Stimulated activated effector memory CD8-positive, alpha-beta T cell treated with anti-CD3 and anti-CD28 coated beads, Interleukin-12 subunit alpha, Interleukin-12 subunit beta, amount 100 ng/mL, for 72 hours (primary cell): ENCODE measurements around the gene SRC.

Source experiments
- ATAC-seq: fragments of 150-1000 bp; cut with Tn5 transposase; 2 replicates; pipeline ENCODE4 v1.10.0; 2021
- DNase-seq, 2 donors: peaks; one replicate each; pipeline ENCODE4 v3.0.0; 2021 to 2022; ENCODE audit warnings: low spot score in 2 of 2
- H3K27ac Mint-ChIP-seq: one replicate; pipeline ENCODE4 v1.8.0; 2022; ENCODE audit warnings: mild to moderate bottlenecking, mixed read lengths
- H3K36me3 Mint-ChIP-seq: one replicate; pipeline ENCODE4 v1.8.0; 2022; ENCODE audit warnings: mild to moderate bottlenecking, mixed read lengths
- H3K4me1 Mint-ChIP-seq: one replicate; pipeline ENCODE4 v1.8.0; 2022; ENCODE audit warnings: mixed read lengths
- H3K4me3 Mint-ChIP-seq: one replicate; pipeline ENCODE4 v1.8.0; 2022; ENCODE audit warnings: mild to moderate bottlenecking, mixed read lengths
- H3K9me3 Mint-ChIP-seq: one replicate; pipeline ENCODE4 v1.8.0; 2022; ENCODE audit warnings: mixed read lengths

SRC gene

DNA sequence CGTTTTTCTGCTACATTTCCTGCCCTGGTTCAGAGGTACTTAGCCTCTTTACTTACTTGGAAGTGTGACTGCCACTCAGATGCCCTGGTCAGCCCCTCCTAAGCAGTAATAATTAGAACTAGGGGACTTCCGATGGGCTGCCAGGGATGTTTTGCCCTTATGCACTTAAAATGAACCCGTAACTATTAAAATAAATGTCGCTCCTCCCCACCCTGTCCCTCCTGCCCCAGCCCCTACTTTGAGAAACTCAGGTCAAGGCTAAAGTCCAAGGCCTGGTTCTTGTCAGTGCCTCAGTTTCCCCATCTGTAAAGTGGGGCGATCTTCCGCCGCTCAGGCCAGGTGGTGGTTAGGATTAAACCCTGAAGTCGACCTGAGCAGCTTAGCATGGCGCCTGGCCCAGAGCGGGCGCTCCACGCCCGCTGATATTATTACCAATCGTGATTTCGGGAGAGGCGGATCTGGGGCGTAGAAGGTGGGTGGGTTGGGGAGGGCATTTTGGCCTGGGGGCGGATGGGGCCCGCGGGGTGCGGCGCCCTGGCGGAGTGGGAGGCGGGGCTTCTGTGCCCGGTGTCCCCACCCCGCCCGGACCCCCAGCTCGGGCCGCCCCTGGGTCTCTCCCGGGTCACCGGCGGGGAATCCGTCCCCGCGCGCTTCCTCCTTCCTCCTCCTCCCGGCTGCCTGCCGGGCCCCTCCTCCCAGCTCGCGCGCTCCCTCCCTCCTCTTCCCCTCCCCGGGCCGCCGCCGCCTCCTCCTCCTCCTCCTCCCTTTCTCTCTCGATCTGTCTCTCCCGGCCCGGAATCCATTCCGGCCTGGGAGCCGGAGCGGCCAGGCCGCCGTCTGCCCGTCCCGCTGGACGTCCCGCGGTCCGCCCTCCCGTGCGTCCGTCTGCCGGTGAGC lies at the start of gene SRC:
Gene SRC (plus strand): TSS at position 802 of the 897 bp plus-strand sequence. CDS start 38,014 bp downstream, outside the sequence.
- Mint-ChIP-seq H3K27ac (peak within 1 kb of the TSS; percentile 76), H3K9me3 (no peaks in the 10 kb centered on the region), H3K36me3 (peaks cover 6% of the 10 kb centered on the region), H3K4me3 (peak within 1 kb of the TSS; percentile 65), H3K4me1 (peaks cover 51% of the 10 kb centered on the region)
- DNase-seq, result peak; percentile 37 to 69
- peak; percentile 52 for ATAC-seq

DNA sequence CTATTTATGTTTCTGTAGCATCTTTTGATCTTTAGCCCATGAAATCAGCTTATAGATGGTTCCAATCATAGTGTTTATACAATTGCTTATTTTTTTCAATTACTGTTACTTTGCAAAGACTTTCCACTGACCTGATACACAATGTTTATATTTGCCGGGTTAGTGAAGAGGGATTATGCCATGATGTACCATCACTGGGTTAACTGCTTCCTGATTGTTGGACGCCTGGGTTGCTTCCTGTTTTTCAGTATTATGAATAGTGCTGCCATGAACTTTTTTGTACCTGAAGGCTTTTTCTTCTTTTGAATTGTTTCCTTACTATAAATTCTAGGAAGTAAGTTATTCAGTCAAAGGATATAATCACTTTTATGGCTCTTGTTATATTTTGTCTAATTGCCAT lies 49.6 kb upstream of the SRC start:
- Mint-ChIP-seq H3K27ac (no peak overlapping the region), H3K4me3 (no peak overlapping the region), H3K4me1 (peaks cover 61% of the 10 kb centered on the region), H3K36me3 (peaks cover 58% of the 10 kb centered on the region), H3K9me3 (no peaks in the 10 kb centered on the region)
- ATAC-seq (no peak), DNase-seq (no peak)

GRCh38 chr20:37297066-37297736 lies 48.7 kb upstream of the SRC start:
- H3K9me3 Mint-ChIP-seq, result no peaks in the 10 kb centered on the region
- peaks cover 55% of the 10 kb centered on the region for H3K4me1 Mint-ChIP-seq
- ATAC-seq (no peak), DNase-seq (no peak)
- peaks cover 60% of the 10 kb centered on the region for H3K36me3 Mint-ChIP-seq
- H3K27ac Mint-ChIP-seq, result no peak overlapping the region
- no peak overlapping the region for H3K4me3 Mint-ChIP-seq

DNA sequence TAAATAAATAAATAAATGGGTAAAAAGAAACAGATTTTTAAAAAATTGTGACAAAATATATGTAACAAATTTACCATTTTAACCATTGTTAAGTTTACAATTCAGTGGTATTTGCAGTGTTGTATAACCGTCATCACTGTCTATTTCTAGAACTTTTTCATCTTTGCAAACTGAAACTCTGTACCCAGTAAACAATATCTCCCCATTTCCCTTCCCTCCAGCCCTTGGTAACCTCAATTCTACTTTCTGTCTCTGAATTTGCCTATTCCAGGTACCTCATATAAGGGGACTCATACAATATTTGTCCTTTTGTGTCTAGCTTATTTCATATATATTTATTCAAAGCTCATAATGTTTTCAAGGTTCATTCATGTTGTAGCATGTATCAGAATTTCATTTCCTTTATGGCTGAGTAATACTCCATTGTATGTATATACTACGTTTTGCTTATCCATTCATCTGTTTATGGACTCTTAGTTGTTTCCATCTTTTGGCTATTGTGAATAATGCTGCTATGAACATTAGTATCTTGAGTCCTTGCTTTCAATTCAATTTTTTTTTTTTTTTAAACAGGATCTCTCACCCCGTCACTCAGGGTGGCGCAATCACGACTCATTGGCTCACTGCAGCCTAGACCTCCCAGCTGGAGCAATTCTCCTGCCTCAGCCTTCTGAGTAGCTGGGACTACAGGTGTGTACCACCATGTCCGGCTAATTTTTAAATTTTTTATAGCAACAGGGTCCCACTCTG lies 47.6 kb upstream of the SRC start:
- Mint-ChIP-seq H3K9me3 (no peaks in the 10 kb centered on the region), H3K36me3 (peaks cover 62% of the 10 kb centered on the region), H3K4me1 (peaks cover 46% of the 10 kb centered on the region), H3K27ac (no peak overlapping the region), H3K4me3 (no peak overlapping the region)
- DNase-seq (no peak), ATAC-seq (no peak)

- no peak for DNase-seq
- peaks cover 39% of the 10 kb centered on the region for H3K4me1 Mint-ChIP-seq
- H3K4me3 Mint-ChIP-seq, result no peak overlapping the region
- peaks cover 69% of the 10 kb centered on the region for H3K36me3 Mint-ChIP-seq
- no peaks in the 10 kb centered on the region for H3K9me3 Mint-ChIP-seq
- no peak for ATAC-seq
- H3K27ac Mint-ChIP-seq, result peak overlapping the region; percentile 9
These were observed 46.0 kb upstream of the SRC start for GRCh38 chr20:37299718-37300528.

- Mint-ChIP-seq H3K36me3 (peaks cover 76% of the 10 kb centered on the region), H3K4me3 (no peak overlapping the region)
- no peak for ATAC-seq
These were observed 44.8 kb upstream of the SRC start for GRCh38 chr20:37301120-37301519.

GRCh38 chr20:37301558-37301957 lies 44.4 kb upstream of the SRC start:
- DNase-seq, result no peak
- no peak for ATAC-seq
- Mint-ChIP-seq H3K27ac (no peak overlapping the region), H3K9me3 (no peaks in the 10 kb centered on the region), H3K36me3 (peaks cover 77% of the 10 kb centered on the region), H3K4me3 (no peak overlapping the region), H3K4me1 (peaks cover 25% of the 10 kb centered on the region)

More at GRCh38 chr20:37301120-37301519, 44.8 kb upstream of the SRC start:
- H3K27ac Mint-ChIP-seq, result no peak overlapping the region
- no peaks in the 10 kb centered on the region for H3K9me3 Mint-ChIP-seq
- peaks cover 29% of the 10 kb centered on the region for H3K4me1 Mint-ChIP-seq
- DNase-seq, result no peak

GRCh38 chr20:37302981-37303380 lies 43.0 kb upstream of the SRC start:
- DNase-seq (no peak), ATAC-seq (no peak)
- peaks cover 83% of the 10 kb centered on the region for H3K36me3 Mint-ChIP-seq
- H3K9me3 Mint-ChIP-seq, result no peaks in the 10 kb centered on the region
- no peak overlapping the region for H3K4me3 Mint-ChIP-seq
- peaks cover 20% of the 10 kb centered on the region for H3K4me1 Mint-ChIP-seq
- H3K27ac Mint-ChIP-seq, result no peak overlapping the region

- peaks cover 86% of the 10 kb centered on the region for H3K36me3 Mint-ChIP-seq
- no peak overlapping the region for H3K27ac Mint-ChIP-seq
- peaks cover 25% of the 10 kb centered on the region for H3K4me1 Mint-ChIP-seq
- ATAC-seq, result no peak
- H3K4me3 Mint-ChIP-seq, result no peak overlapping the region
- no peaks in the 10 kb centered on the region for H3K9me3 Mint-ChIP-seq
- DNase-seq, result no peak
These were observed 42.3 kb upstream of the SRC start for GRCh38 chr20:37303637-37304036.

- H3K9me3 Mint-ChIP-seq, result no peaks in the 10 kb centered on the region
- ATAC-seq (no peak), DNase-seq (no peak)
- peaks cover 86% of the 10 kb centered on the region for H3K36me3 Mint-ChIP-seq
- no peak overlapping the region for H3K4me3 Mint-ChIP-seq
- H3K27ac Mint-ChIP-seq, result peak overlapping the region; percentile 7
- peaks cover 28% of the 10 kb centered on the region for H3K4me1 Mint-ChIP-seq
These were observed 40.9 kb upstream of the SRC start for GRCh38 chr20:37305079-37305478.

- Mint-ChIP-seq H3K4me1 (peaks cover 31% of the 10 kb centered on the region), H3K4me3 (no peak overlapping the region), H3K27ac (peak overlapping the region; percentile 7), H3K9me3 (no peaks in the 10 kb centered on the region), H3K36me3 (peaks cover 81% of the 10 kb centered on the region)
- DNase-seq, result no peak
- ATAC-seq, result no peak
These were observed 40.1 kb upstream of the SRC start for GRCh38 chr20:37305839-37306238.

DNA sequence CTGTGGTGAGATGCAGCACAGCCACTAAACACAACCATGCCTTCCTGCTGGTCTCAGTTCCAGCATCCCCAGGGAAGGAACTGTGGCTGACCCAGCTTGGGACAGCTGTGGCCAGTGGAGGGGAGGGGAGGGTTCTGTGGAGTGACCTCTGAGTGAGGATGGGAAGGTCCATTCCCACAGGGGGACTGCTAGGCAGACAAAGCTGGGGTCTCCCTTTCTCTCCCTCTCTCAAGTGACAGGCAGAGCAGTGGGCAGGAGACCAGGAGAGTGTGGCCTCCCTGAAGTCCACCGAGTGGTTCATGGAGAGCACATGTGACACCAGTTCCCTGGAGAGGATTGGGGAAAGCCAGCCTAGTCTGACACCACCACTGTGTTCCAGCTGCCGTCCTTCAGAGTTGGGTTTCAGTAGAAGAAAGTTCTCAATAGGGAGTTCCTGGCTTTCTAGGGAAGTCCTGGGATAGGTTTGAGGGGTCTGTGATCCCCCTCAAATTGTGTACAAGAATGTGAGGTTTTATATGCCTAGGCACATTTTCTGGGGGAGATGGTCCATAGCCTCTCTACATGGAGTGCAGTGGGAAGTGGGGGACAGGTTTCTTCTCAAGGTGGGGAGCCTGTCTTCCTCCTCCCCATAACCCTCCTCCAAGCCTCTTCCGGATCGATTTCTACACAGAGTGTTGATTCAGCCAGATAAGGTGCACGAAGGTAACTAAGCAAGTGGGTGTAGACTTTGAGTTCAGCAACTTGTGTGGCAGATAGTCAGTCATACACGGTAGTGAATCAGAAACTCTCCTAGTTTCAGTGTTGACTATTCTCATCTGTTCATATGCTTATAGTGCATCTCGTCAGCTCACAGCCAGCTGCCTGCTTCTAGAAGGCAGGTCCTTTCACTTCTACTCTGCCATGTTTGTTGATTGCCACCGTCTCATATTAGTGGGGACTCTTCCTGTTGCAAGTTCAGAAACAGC lies 37.6 kb upstream of the SRC start:
- peaks cover 35% of the 10 kb centered on the region for H3K4me1 Mint-ChIP-seq
- peak overlapping the region; percentile 69 for H3K27ac Mint-ChIP-seq
- DNase-seq, result no peak
- no peaks in the 10 kb centered on the region for H3K9me3 Mint-ChIP-seq
- H3K4me3 Mint-ChIP-seq, result no peak overlapping the region
- H3K36me3 Mint-ChIP-seq, result peaks cover 68% of the 10 kb centered on the region
- ATAC-seq, result peak; percentile 94

- Mint-ChIP-seq H3K9me3 (no peaks in the 10 kb centered on the region), H3K4me3 (no peak overlapping the region), H3K36me3 (peaks cover 62% of the 10 kb centered on the region), H3K4me1 (peaks cover 44% of the 10 kb centered on the region), H3K27ac (peak overlapping the region; percentile 69)
- no peak for DNase-seq
- no peak for ATAC-seq
These were observed 36.6 kb upstream of the SRC start for GRCh38 chr20:37309290-37309689.
